ENCODE results near the gene FBXO22. TPM values are rescaled to one million over a fixed set of nuclear protein-coding genes. Genes with fewer than 3 reads are reported as not detected.
A peak's percentile ranks its signal among the peaks of the same experiment; 100 is the strongest.
"Not testable (repeated sequence)": the region's sequence is repeated elsewhere in the genome, so short reads cannot be mapped to it uniquely, and the experiment has no call there.

The FBXO22 gene
- total and polyA plus RNA-seq, 2 experiments from 2014 or later = 40.3 to 49.3 TPM

DNA sequence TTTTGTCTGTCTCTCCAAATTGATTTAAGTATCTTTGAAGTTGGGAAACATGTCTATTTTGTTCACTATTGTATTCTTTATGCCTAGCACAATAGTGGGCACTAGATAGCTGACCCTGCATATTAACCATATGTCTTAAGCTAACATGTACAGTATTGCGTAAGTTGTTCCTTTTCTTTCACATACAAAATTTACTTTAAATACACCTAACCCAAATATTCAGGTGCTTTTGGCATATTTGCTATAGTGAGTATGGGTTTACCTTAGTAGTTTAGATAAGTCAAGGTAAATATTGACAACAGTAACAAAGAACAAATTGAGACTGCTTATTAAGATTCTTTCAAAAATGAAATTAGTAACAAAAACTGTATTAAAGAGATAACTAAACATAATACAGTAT lies 57.7 kb downstream of the FBXO22 start:
- Histone ChIP-seq H3K27ac (no peak overlapping the region), H3K36me3 (replicated peaks; ENCODE audit: insufficient read depth, low read depth) (no peaks in the 10 kb centered on the region), H3K27me3 (no peaks in the 10 kb centered on the region), H3K9me3 (ENCODE audit: low read depth) (no peaks in the 10 kb centered on the region), H4K20me1 (ENCODE audit: insufficient read depth, poor library complexity, severe bottlenecking) (no peaks in the 10 kb centered on the region), H3K4me1 (ENCODE audit: insufficient read depth) (no peaks in the 10 kb centered on the region), H3K9me2 (replicated peaks; ENCODE audit: insufficient read depth) (no peaks in the 10 kb centered on the region), H3K4me3 (no peak overlapping the region), H3K4me2 (no peak overlapping the region), H2AFZ (no peak overlapping the region), H3K79me2 (no peaks in the 10 kb centered on the region)
- 68% methylated on average over 1 of the region's 1 CpG for WGBS (ENCODE audit: low lambda C conversion rate, missing lambda C conversion rate)
- no peak for TF ChIP-seq EZH2 (IDR thresholded peaks at IDR 0.05; ENCODE audit: borderline replicate concordance)
- TF ChIP-seq, protein P1, sequence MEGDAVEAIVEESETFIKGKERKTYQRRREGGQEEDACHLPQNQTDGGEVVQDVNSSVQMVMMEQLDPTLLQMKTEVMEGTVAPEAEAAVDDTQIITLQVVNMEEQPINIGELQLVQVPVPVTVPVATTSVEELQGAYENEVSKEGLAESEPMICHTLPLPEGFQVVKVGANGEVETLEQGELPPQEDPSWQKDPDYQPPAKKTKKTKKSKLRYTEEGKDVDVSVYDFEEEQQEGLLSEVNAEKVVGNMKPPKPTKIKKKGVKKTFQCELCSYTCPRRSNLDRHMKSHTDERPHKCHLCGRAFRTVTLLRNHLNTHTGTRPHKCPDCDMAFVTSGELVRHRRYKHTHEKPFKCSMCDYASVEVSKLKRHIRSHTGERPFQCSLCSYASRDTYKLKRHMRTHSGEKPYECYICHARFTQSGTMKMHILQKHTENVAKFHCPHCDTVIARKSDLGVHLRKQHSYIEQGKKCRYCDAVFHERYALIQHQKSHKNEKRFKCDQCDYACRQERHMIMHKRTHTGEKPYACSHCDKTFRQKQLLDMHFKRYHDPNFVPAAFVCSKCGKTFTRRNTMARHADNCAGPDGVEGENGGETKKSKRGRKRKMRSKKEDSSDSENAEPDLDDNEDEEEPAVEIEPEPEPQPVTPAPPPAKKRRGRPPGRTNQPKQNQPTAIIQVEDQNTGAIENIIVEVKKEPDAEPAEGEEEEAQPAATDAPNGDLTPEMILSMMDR (IDR thresholded peaks at IDR 0.05; ENCODE audit: poor library complexity) = no peak
- no peak for TF ChIP-seq EZH2phosphoT487 (IDR thresholded peaks at IDR 0.05; ENCODE audit: low read depth, severe bottlenecking, unreplicated experiment)
- DNase-seq (ENCODE audit: low spot score) = no peak

DNA sequence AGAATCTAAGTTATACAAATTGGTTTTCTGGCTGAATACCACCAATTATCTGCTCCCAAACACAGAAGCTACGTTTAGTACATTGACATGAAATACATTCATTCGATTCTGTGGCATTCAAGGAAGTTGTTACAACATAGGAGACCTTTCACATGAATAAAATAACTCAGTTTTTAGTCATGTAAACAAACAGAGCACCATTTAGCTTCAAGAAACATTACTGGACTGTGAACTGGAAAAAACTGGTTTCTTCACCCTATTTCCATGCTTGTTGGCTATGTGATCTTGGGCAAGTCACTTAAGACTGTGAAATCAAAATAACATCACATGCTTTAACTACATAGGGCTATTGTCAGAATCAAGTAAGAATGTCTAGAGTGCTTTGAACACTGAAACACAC lies 62.4 kb downstream of the FBXO22 start:
- peak overlapping the region; percentile 29 for H3K4me2 ChIP-seq
- H3K9me3 ChIP-seq (ENCODE audit: low read depth) = no peaks in the 10 kb centered on the region
- no peaks in the 10 kb centered on the region for H4K20me1 ChIP-seq (ENCODE audit: insufficient read depth, poor library complexity, severe bottlenecking)
- no peak overlapping the region for H3K4me3 ChIP-seq
- H3K4me1 ChIP-seq (ENCODE audit: insufficient read depth) = no peaks in the 10 kb centered on the region
- TF ChIP-seq EZH2 (IDR thresholded peaks at IDR 0.05; ENCODE audit: borderline replicate concordance) = no peak
- no peak for TF ChIP-seq EZH2phosphoT487 (IDR thresholded peaks at IDR 0.05; ENCODE audit: low read depth, severe bottlenecking, unreplicated experiment)
- TF ChIP-seq, protein P1 (IDR thresholded peaks at IDR 0.05; ENCODE audit: poor library complexity) = no peak
- no peak overlapping the region for H2AFZ ChIP-seq
- peak overlapping the region; percentile 7 for H3K27ac ChIP-seq
- no peaks in the 10 kb centered on the region for H3K36me3 ChIP-seq (replicated peaks; ENCODE audit: insufficient read depth, low read depth)
- DNase-seq (ENCODE audit: low spot score) = no peak
- no peaks in the 10 kb centered on the region for H3K79me2 ChIP-seq
- no peaks in the 10 kb centered on the region for H3K27me3 ChIP-seq
- WGBS (ENCODE audit: low lambda C conversion rate, missing lambda C conversion rate) = 62% methylated on average over 2 of the region's 2 CpGs
- no peaks in the 10 kb centered on the region for H3K9me2 ChIP-seq (replicated peaks; ENCODE audit: insufficient read depth)

DNA sequence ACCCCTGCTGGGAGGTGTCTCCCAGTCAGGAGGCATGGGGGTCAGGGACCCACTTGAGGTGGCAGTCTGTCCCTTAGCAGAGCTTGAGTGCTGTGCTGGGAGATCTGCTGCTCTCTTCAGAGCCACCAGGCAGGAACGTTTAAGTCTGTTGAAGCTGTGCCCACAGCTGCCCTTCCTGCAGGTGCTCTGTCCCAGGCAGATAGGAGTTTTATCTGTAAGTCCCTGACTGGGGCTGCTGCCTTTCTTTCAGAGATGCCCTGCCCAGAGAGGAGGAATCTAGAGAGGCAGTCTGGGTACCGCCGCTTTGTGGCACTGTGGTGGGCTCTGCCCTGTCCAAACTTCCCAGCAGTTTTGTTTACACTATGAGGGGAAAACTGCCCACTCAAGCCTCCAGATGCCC lies 73.1 kb downstream of the FBXO22 start:
- not testable (repeated sequence) for DNase-seq (ENCODE audit: low spot score); H3K36me3 ChIP-seq (replicated peaks; ENCODE audit: insufficient read depth, low read depth); H2AFZ ChIP-seq; H3K4me1 ChIP-seq (ENCODE audit: insufficient read depth); H3K4me3 ChIP-seq; H4K20me1 ChIP-seq (ENCODE audit: insufficient read depth, poor library complexity, severe bottlenecking); H3K79me2 ChIP-seq; H3K9me2 ChIP-seq (replicated peaks; ENCODE audit: insufficient read depth); H3K4me2 ChIP-seq; H3K9me3 ChIP-seq (ENCODE audit: low read depth); H3K27ac ChIP-seq; H3K27me3 ChIP-seq
- 93% methylated on average over 3 of the region's 3 CpGs for WGBS (ENCODE audit: low lambda C conversion rate, missing lambda C conversion rate)

DNA sequence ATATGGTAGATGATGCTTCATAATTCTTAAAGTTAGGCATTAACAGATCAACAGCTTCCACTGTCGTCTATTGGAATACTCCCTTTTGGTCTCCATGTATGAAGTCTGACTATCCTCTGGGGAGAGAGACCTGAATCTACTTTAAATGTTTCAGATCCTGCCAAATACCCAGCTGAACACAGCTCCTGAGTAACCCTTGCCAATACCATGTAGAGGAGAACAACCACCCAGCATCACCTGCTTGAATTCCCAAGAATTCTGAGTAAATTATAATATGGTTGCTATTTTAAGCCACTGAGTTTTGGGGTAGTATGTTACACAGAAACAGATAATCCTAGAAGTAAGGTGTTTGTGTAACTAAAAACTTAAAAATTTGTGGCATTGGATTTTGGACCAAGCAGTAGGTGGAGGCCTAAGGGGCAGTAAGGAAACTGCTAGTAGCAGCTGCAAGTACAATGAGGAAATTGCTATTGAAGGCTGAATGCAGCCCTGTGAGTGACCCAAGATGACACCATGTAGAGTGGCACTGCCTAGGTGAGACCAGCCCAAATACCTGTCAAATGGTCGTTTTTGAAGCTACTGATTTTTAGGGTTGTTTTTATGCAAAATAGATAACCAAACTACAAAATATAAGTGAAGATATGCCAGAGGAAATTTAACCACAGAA lies 77.6 kb downstream of the FBXO22 start:
- TF ChIP-seq EZH2 (IDR thresholded peaks at IDR 0.05; ENCODE audit: borderline replicate concordance) (no peak), EZH2phosphoT487 (IDR thresholded peaks at IDR 0.05; ENCODE audit: low read depth, severe bottlenecking, unreplicated experiment) (no peak)
- TF ChIP-seq, protein P1 (IDR thresholded peaks at IDR 0.05; ENCODE audit: poor library complexity) = no peak
- DNase-seq (ENCODE audit: low spot score) = no peak
- 74% methylated on average over 2 of the region's 2 CpGs for WGBS (ENCODE audit: low lambda C conversion rate, missing lambda C conversion rate)
- H3K9me3 ChIP-seq (ENCODE audit: low read depth) = no peaks in the 10 kb centered on the region
- no peaks in the 10 kb centered on the region for H3K36me3 ChIP-seq (replicated peaks; ENCODE audit: insufficient read depth, low read depth)
- H3K4me3 ChIP-seq = no peak overlapping the region
- H3K27ac ChIP-seq = no peak overlapping the region
- H3K79me2 ChIP-seq = no peaks in the 10 kb centered on the region
- no peaks in the 10 kb centered on the region for H3K27me3 ChIP-seq
- no peaks in the 10 kb centered on the region for H4K20me1 ChIP-seq (ENCODE audit: insufficient read depth, poor library complexity, severe bottlenecking)
- no peak overlapping the region for H2AFZ ChIP-seq
- H3K4me2 ChIP-seq = no peak overlapping the region
- no peaks in the 10 kb centered on the region for H3K9me2 ChIP-seq (replicated peaks; ENCODE audit: insufficient read depth)
- no peaks in the 10 kb centered on the region for H3K4me1 ChIP-seq (ENCODE audit: insufficient read depth)

Measured in hepatocyte (in vitro differentiated cells).